Progenitor cell of endocrine pancreas (in vitro differentiated cells): ENCODE measurements around the gene DLGAP1. TPM values are rescaled to one million over a fixed set of nuclear protein-coding genes. Genes with fewer than 3 reads are reported as not detected.
"Not testable (repeated sequence)": the region's sequence is repeated elsewhere in the genome, so short reads cannot be mapped to it uniquely, and the experiment has no call there.

Source experiments
- DNase-seq: peaks from one replicate; pipeline ENCODE4 v3.0.0; 2021; ENCODE audit warnings: low spot score; ENCODE audit not compliant: unreplicated experiment
- H3K27ac Mint-ChIP-seq: 2 replicates; pipeline ENCODE4 v1.8.0; 2021; ENCODE audit warnings: mild to moderate bottlenecking, moderate library complexity, mixed read lengths
- H3K27me3 Mint-ChIP-seq: 2 replicates; pipeline ENCODE4 v1.8.0; 2021; ENCODE audit warnings: mixed read lengths
- H3K36me3 Mint-ChIP-seq: 2 replicates; pipeline ENCODE4 v1.8.0; 2022; ENCODE audit warnings: mixed read lengths; ENCODE audit not compliant: insufficient read depth
- H3K4me1 Mint-ChIP-seq: 2 replicates; pipeline ENCODE4 v1.8.0; 2021; ENCODE audit warnings: low read depth, mixed read lengths
- H3K4me3 Mint-ChIP-seq: 2 replicates; pipeline ENCODE4 v1.8.0; 2021; ENCODE audit warnings: low read depth, mild to moderate bottlenecking, moderate library complexity, mixed read lengths
- H3K9me3 Mint-ChIP-seq: 2 replicates; pipeline ENCODE4 v1.8.0; 2021; ENCODE audit warnings: low read depth, mixed read lengths
- CTCF ChIP-seq: fragments of 200-600 bp; sonication (generic); IDR thresholded peaks from one replicate; pipeline ENCODE4 v1.5.0; 2021; ENCODE audit warnings: antibody characterized with exemption, mild to moderate bottlenecking; ENCODE audit not compliant: unreplicated experiment
- long read RNA-seq: library from polyadenylated mRNA; unstranded; transcript quantifications from one replicate; pipeline ENCODE4 v2.0.0, GENCODE V29; 2020
- total RNA-seq: library from RNA; stranded (reverse); gene quantifications from 2 replicates; pipeline ENCODE4 v1.2.1, GENCODE V29; 2021

DLGAP1 gene
- 16.7 and 18.3 TPM in 2 replicates for total RNA-seq
- long read RNA-seq, partial matches to known transcripts: 3 of 8 reads
- long read RNA-seq, other reads (novel, unspliced or antisense): 5 of 8 reads

DNA sequence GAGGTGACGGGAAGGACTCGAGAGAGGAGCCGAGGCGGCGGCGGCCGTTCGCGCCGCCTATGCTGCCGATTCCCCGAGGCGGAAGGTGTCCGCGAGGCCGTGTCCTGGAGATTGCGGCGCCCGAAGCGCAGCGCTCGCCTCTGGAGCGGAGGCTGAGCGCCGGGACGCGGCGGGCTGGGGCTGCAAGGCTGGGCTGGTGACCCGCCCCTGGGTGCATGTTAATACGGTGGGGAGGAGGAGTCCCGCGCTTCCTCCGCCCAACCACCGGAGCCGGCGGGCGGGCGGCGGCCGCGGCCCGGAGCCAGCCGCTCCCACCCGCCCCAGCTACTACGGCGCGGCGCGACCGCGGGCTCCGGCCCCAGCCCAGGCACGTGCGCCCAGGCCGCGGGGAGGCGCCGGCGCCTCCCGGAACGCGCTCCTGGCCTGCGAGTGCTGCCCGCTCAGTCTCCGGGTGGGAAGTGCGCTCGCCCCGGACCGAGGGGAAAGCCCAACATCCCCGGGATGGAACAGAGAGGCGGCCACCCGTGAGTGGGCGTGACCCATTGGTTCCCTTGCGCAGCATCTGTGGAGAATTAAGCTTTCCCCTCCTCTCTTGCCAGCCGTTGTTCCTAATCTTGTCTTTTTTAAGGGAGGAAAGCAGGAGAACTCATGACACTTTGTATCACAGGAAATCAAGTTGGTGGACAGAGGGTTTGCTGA is at the start of gene DLGAP1:
TSS of gene DLGAP1 (minus strand) at position 195 of the 699 bp plus-strand sequence.
- H3K36me3 Mint-ChIP-seq: no peaks in the 10 kb centered on the region
- H3K27ac Mint-ChIP-seq: peak within 1 kb of the TSS; percentile 88
- peak; percentile 63 for DNase-seq
- TF ChIP-seq CTCF: no peak
- no peaks in the 10 kb centered on the region for H3K9me3 Mint-ChIP-seq
- H3K27me3 Mint-ChIP-seq: peaks cover 40% of the 10 kb centered on the region
- peak within 1 kb of the TSS; percentile 91 for H3K4me3 Mint-ChIP-seq
- H3K4me1 Mint-ChIP-seq: peaks cover 22% of the 10 kb centered on the region

DNA sequence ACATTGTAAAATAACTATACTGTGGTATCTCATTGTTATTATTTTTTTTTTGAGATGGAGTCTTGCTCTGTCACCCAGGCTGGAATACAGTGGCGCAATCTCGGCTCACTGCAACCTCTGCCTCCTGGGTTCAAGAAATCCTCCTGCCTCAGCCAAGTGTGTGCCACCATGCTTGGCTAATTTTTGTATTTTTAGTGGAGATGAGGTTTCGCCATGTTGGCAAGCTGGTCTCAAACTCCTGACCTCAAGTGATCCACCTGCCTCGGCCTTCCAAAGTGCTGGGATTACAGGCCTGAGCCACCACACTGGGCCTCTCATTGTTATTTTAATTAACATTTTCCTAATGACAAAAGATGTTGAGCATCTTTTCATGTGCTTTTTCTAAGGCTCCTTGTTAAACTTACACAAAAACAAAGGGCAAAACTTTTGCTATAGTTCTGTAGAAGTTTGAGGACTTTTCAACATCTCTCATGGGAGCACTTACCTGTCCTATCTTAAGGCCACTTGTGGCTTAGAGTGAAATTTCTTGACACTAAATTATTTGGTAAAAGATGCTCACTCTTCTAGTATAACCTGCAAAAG is 39.7 kb upstream of the DLGAP1 start:
- not testable (repeated sequence) for H3K36me3 Mint-ChIP-seq, DNase-seq, H3K27ac Mint-ChIP-seq, H3K4me3 Mint-ChIP-seq, H3K27me3 Mint-ChIP-seq, H3K9me3 Mint-ChIP-seq, H3K4me1 Mint-ChIP-seq

DNA sequence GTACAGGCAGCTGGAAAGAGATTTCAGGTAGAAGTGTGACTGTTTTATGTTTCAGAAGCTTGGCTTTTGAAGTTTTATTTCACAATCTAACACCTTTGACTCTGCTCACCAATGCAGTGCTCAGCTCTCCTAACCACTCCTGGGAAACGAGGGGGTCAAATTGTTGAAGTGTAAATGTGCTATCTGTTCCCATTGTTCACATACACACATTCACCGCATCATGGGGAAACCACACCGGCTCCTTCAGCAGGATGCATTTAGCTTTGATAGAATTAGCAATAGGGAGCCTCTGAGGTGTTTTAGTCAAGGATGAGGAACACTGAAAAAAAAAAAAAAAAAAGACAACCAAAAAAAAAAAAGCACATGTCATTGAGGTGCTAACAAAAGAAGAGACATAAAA is 13.4 kb upstream of the DLGAP1 start:
- TF ChIP-seq CTCF: no peak
- Mint-ChIP-seq H3K27ac (no peak overlapping the region), H3K9me3 (no peaks in the 10 kb centered on the region), H3K36me3 (no peaks in the 10 kb centered on the region), H3K4me1 (no peaks in the 10 kb centered on the region), H3K4me3 (no peak overlapping the region), H3K27me3 (no peaks in the 10 kb centered on the region)
- no peak for DNase-seq

DNA sequence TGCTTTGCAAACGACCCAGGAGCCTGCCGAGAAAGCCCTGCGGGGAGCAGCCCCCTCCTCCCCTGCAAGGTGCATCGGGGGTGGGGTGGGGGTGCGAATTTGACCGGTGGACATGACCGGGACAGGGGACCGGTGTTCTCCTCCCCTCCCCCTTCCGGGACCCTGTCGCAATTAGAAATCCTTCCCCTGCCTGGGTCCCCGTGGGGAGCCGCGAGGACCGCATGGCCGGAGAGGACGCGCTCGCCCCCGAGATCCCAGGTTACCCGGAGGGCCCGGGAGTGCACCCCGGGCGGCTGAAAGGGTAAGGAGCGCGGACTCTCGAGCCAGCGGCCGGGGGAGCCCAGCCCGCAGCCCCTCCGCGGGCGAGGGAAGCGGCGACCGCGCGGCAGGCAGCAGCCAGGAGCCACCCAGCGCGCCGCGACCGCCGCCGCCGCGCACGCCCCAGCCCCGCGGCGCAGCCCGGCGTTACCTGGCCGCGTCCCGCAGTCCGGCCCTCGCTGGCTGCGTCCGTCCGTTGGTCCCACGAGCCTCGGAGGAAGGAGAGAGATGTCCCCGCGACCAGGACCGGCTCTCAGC is 482 bp downstream of the DLGAP1 start:
- peaks cover 28% of the 10 kb centered on the region for H3K4me1 Mint-ChIP-seq
- H3K27ac Mint-ChIP-seq: peak overlapping the region; percentile 88
- peak overlapping the region; percentile 91 for H3K4me3 Mint-ChIP-seq
- H3K27me3 Mint-ChIP-seq: peaks cover 36% of the 10 kb centered on the region
- TF ChIP-seq CTCF: no peak
- DNase-seq: peak; percentile 32
- H3K36me3 Mint-ChIP-seq: no peaks in the 10 kb centered on the region
- H3K9me3 Mint-ChIP-seq: no peaks in the 10 kb centered on the region

- TF ChIP-seq CTCF: peak; percentile 33
- DNase-seq: peak; percentile 33
- no peaks in the 10 kb centered on the region for H3K9me3 Mint-ChIP-seq
- peak overlapping the region; percentile 88 for H3K27ac Mint-ChIP-seq
- peaks cover 33% of the 10 kb centered on the region for H3K27me3 Mint-ChIP-seq
- H3K4me1 Mint-ChIP-seq: peaks cover 31% of the 10 kb centered on the region
- peak overlapping the region; percentile 91 for H3K4me3 Mint-ChIP-seq
- no peaks in the 10 kb centered on the region for H3K36me3 Mint-ChIP-seq
Observed at GRCh38 chr18:4453874-4454536, 1.1 kb downstream of the DLGAP1 start.
